Endometrial microvascular endothelial cells (primary cell): ENCODE measurements around the gene ASB7. TPM values are rescaled to one million over a fixed set of nuclear protein-coding genes. Genes with fewer than 3 reads are reported as not detected.

Experiments used
- in situ Hi-C: cut with HindIII; loops from 2 replicates; pipeline ENCODE4 v1.10.0; 2017; ENCODE audit warnings: low sequenced_read_pairs, low pct_unique_long_range_greater_than_20kb; ENCODE audit errors: inconsistent ontology term
- total RNA-seq: library from RNA; depleted of rRNA; stranded (reverse); fragments of >200 nt; gene quantifications from one replicate; pipeline ENCODE4 v1.2.3, GENCODE V29; 2015; ENCODE audit errors: inconsistent ontology term

The ASB7 gene
- total RNA-seq, 1 donor from 2014 or later, result 10.1 TPM

DNA sequence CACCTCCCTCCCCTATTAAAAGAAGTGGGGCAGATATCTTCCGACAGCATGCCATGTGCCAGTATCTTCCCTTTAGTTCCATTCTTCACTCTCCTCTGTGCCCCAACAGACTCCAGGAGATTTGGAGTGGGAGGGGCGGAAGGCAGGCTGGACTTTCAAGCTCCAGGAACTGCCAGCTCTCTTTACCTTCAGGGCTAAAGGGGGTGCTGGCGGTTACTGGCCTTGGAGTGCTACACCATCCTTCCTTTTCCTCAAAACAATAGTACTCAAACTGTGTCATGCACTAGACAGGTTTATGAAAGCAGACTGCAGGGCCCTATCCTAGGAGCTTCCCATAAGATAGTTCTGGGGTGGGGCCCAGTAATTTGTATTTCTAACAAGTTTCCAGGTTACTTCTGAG is 6.4 kb upstream of the ASB7 start:
- in situ Hi-C loops, result no loop called here

DNA sequence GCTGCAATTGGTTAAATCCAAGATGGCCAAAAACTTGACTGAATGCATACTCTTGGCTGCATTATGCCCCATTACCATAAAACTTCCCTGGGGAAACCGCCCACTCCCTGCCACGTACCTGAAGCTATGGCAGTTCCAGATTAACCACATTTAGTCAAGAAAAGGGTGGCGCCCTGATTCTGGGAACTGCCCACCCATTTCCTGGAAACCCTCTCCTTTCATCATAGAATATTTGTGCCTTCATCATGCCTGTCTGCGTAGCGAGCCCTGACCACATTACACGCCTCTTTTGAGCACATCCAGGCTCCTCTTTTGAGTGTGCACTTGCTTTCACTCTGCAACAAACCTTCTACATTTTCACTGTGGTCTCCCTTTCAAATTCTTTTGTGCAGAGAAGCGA is 5.6 kb upstream of the ASB7 start:
- in situ Hi-C loops, result no loop called here

DNA sequence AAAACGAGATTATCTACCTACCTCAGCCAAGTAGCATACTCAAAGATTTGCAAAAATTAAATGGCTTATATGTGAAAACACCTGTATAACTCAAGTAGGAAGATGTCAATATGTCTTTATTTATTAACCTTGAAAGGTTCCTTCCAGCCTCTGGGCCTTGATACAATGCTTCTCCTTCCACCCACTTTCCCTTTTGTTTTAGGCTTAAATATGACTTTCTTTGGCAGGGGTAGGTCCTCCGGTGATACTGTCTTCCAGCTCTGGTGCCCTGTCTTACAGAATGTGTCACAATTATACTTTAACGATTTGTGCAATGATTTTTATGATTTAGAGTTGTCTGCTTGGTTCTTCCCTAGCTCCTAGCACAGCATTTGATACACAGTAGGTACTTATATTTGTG is 4.5 kb upstream of the ASB7 start:
- in situ Hi-C loops, result no loop called here

DNA sequence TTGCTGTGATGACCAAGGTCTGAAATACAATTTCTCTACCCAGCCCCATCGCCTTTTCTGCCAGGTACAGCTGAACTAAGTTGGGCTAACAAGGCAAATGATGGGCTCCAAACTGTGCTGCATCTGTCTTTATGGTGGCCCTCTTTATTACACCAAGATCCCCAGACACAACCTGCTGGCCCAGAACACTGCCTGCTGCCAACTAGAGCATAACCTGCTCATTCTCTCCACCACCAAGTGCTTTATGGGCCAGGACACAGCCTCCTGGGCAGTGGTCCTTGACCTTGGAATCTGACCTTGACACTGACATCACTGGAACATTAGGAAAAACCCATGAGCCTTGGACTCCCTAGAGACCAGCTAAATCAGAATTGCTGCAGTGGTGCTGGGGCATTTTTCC is 3.7 kb upstream of the ASB7 start:
- in situ Hi-C loops, result no loop called here

DNA sequence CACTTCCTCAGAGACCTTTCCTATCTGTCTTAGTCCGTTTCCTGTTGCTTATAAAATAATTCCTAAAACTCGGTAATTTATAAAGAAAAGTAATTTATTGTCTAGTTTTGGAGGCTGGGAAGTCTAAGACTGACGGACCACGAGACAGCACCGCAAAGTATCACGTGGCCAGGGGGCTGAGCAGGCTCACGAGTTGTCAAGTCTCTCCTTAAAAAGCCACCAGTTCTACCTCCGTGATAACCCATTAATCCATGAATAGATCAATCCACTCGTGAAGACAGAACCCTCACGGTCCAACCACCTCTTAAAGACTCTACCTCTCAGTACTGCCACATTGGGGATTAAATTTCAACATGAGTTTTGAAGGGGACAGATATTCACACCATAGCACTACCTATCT is 1.2 kb upstream of the ASB7 start:
- in situ Hi-C loops, result no loop called here

DNA sequence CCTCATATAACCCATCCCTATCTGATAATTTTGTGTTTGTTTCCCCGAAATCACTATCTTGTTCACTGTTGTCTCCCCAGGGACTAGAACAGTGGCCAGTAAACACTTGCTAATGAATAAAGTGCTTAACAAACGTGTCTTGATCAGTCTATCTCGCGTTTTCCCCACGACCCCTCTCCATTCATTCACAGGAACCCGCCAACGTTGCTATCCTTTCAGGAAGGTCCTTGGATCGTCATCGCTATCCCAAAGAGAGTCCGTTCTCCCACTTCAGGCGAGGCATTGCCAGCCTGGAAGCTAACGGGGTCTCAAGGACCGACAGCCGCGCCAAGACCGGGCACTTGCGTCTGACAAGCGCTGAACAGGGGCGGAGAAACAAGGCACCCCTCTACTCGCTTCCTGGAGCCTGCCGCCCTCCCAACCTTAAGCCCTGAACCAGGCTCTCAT is 749 bp upstream of the ASB7 start:
- in situ Hi-C loops, result no loop called here

DNA sequence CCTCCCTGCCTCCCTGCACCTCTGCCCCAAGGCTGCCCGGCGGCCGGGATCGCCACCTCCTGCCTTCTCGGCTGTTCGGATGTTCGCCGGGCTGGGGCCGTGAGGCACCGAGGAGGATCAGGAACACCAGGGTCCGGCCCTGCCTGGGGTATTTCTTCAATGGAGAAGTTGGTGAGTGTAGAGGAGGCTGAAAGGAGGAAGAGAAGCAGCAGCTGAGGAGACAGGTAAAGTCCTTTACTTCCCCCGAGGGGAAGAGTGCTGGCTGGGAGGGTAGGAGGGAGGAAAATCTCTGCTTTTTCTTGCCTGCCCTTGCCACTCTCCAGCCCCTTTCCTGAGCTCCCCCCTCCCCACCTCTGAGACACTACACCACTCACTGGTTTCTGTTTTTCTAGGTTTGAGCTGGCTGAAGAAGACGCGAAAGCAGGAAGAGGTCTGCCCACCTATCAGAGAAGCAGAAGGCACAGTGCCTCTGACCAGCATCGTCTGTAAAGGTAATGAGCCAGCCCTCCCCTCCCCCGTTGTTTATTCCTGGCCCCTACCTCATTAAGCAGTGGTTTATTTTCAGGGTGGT is 519 bp downstream of the ASB7 start:
- in situ Hi-C loops, result no loop called here

DNA sequence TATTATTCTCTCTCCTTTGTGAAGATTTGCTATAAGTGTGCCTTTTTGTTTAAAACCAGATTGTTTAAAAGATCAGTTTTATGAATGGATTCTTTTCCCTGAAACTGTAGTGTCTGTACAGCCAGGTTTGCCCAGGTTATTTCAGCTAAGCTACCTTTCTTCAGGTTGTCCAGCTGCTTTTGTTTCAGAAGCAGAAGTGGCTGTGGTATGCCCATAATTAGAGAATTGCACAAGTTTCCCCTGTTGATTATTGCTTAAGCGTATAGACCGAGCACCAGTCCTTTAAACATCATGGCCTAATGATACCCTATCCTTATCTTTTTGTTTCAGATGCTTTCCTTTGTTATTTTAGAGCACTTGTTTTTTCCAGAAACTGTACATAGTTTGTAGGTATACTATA is 10.2 kb downstream of the ASB7 start:
- in situ Hi-C loops, result no loop called here

DNA sequence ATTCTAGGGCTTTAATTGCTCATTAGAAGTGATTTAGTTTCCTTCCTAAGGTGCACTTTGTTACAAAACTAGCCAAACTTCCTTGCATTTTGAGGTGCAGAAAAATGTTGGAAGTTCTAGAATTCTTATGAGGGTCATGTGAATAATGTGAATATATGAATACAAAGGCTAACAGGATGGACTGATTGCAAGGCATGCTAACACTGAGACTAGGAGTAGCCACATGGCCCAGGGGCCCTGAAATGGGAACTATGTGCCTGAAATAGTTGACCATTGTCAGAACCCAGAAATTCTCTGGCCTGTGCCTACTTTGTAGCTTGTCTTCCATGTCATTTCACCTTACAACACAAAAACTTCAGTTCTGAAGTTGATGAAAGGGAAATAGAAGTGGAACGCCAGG is 10.8 kb downstream of the ASB7 start:
- in situ Hi-C loops, result no loop called here

DNA sequence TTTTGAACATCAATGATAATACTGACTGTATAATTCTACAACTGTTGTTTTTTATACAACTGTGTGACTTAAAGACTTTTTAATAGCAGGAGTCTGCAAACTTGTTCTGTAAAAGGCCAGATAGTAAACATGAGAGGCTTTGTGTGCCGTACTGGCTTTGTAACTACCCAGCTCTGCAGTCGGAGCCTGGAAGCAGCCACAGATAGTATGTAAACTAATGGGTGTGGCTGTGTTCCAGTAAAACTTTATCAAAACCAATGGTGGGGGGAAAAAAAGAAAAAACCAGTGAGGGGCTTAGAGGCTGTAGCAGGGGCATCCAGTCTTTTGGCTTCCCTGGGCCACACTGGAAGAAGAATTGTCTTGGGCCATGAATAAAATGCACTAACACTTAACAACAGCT is 11.9 kb downstream of the ASB7 start:
- in situ Hi-C loops, result no loop called here

DNA sequence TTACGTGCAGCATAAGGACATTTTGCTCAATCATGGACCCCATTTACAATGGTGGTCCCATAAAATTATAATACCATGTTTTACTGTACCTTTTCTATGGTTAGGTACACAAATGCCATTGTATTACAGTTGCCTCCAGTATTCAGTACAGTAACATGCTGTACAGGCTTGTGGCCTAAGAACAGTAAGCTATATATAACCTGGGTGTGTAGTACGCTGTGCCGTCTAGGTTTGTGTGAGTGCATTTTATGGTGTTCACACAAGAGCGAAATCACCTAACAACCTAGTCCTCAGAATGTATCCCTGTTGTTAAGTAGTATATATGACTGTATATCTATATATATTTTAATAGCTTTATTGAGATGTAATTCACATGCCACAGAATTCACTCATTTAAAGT is 12.5 kb downstream of the ASB7 start:
- in situ Hi-C loops, result no loop called here

DNA sequence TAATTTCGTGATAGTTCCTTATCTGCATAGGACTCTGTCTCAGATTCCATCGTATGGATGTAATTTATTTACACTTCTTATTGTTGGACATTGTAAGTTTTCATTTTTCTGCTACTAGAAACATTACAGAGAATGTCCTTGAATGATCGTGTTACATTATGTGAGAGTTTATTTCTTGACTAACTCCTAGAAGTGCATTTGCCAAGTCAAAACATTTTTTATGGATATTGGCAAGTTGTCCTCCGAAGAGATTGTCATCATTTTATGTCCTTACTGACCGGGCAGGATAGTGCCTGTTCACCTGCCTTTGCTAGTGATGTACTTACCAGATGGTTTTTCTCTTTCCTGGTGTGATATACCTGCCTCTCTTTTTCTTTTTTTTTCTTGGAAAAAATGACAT is 13.4 kb downstream of the ASB7 start:
- in situ Hi-C loops, result no loop called here

DNA sequence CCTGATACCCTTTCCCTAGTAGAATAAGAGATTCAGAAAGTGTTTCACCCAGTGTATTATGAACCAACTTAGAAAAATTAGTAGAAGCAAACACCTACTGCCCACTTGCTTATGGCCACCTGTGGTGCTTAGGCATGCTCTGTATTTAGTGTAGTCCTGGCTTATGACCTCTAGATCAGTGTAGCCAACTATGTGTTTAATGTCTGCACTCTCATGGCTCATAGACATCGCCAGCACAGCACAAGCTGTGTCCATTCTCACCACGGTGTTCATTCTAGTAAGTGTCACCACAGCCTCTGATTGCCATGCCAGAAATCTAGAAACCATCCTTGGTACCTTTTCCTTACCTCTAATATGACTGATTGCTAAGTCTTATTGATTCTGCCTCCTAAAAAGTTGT is 14.3 kb downstream of the ASB7 start:
- in situ Hi-C loops, result no loop called here

DNA sequence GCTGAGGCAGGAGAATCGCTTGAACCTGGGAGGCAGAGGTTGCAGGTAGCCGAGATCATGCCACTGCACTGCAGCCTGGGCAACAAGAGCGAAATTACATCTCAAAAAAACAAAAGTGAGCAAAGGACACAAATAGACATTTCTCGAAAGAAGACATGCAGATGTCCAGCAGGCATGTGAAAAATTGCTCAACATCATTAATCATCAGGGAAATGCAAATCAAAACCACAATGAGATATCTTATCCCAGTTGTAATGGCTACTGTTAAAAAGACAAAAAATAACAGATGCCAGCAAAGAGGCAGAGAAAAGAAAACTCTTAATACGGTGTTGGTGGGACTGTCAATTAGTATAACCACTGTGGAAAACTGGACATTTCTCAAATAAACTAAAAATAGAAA is 20.9 kb downstream of the ASB7 start:
- in situ Hi-C loops, result no loop called here

DNA sequence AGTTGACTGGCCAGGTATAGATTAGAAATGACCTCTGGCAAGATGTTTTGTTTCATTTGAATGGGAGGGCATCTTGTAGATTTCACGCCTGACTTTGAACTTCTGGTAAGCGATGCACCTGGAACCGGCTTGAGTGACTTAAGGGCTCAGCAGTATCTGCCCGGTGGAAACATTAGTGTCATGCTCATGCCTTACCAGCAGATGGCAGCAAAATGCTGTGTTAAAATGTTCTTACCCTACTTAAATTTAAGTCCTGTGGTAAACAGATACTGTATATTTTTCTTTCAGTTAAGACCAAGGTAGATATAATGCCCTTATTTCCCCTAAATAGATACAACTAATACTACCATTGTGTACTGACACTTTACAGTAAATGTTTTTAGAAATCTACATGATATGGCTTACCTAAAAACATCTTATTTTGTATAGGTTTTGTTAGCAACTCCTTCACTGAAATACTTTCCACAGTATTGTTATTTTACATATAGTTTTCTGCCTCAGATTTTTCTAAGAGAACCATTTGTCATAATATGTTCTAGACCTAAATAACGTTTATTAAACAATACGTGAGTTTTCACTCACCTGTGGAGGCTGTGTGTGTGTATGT is 25.5 kb downstream of the ASB7 start:
- in situ Hi-C loops, result no loop called here

DNA sequence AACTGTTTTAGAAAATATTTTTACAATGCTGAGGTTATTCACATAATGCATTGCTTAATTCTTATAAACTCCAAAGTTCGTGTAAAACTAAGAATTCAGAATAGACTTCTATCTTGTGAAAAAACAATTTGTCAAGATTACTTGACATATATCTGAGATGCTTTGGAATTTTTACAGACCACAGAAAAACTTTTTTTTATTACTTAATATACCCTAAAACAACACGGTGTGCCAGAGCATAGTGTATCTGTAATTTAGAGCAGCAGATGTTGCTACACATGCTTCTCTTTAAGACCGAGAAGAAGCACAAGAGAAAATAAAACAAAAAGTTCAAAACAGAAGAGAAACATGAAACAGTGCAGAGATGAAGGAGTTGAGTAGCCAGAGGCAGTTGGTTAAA is 26.4 kb downstream of the ASB7 start:
- in situ Hi-C loops, result no loop called here

DNA sequence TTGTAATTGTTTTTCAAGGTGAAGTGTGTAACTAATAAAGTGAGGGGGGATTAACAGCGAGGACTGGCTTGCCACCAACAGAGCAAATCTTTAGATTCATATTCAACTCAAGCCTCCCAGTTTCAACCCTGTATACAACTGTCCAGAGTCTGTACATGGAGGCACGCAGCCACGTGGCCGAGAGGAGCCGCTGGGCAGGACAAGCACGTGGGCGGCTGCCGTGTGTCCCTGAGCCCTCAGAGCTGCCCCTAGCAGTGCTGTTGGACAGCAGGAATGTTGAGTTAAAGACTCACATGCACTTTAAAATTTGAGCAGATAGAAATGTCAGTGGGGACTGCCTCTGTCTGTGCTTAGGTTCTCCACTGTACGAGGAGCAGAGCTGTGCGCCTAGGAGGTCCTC is 29.4 kb downstream of the ASB7 start:
- in situ Hi-C loops, result no loop called here

DNA sequence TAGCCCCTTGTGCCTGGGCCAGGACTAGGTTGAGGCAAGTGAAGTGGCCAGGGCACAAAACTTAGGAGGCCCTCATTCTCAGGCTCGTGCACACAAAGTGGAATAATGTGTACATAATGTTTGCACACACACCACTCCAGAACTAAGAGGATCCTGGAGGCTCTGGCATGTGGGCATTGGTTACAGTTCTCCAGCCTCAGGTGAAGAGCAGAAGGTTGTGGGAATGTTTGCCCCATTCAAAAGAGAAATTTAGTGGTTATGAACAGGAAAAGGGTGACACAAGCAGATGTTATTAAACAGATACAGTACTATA is 31.3 kb downstream of the ASB7 start:
- in situ Hi-C loops, result no loop called here

DNA sequence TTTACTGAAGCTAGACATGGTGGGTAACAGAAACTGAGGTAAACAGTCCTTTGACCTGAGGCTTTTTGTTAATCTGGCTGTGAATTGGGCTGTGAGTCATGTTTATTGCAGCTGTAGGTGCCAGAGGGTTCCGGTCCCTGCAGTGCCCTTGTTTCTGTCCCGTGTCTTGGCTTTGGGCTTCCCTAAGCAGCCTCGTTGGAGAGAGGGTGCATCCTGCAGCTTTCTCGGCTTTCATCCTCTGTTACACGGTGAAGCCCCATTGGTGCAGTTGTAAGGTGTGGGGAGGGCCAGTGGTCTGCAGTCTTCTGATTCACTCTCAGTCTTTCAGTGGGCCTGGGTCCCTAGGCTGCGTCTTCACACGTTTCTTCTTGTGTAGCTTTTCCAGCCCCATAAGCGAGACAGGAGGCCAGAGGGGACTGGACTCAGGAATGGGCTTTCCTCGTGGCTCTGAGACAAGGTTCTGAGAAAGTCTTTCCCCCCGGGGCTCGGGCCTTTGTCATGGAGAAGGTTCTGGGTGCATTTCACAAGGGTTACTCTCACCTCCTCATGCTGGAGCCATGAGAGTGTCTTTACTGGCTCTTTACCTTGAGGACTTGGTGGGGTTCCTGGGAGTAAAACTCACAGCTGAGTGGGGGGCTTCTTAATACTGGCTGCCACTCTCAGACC is 33.1 kb downstream of the ASB7 start:
- in situ Hi-C loops, result no loop called here

DNA sequence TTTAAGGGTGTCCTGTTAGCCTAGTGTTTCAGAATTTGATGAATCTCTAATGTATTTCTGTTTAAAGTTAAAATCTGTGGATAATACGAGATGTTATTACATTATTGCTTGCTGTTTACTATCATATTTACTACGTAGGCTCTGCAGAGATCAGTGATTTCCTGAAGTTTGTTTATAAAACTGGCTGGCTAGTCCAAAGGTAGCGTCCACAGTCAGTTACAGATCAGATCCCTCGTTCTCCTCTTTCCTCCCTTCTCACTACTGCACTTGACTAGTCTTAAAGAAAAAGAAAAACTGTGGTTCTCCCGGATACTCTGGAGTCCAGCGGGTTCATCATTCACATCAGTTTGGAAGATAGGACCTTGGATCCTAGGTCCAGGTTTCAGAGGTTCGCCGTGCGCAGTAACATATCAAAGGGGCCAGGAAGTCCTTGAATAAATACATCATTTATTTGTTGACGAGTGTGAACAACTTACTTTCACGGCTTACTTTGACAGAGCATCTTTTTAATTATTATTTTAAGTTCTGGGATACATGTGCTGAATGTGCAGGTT is 35.9 kb downstream of the ASB7 start:
- in situ Hi-C loops, result no loop called here
